ENCODE data around the gene KREMEN2. TPM values are rescaled to one million over a fixed set of nuclear protein-coding genes. Genes with fewer than 3 reads are reported as not detected.

The KREMEN2 gene
- total and polyA plus RNA-seq, 2 of the 8 experiments (the other 6 are each of a cell fraction or from before 2014, with no cell fraction given): 6.6 to 7.0 TPM

DNA sequence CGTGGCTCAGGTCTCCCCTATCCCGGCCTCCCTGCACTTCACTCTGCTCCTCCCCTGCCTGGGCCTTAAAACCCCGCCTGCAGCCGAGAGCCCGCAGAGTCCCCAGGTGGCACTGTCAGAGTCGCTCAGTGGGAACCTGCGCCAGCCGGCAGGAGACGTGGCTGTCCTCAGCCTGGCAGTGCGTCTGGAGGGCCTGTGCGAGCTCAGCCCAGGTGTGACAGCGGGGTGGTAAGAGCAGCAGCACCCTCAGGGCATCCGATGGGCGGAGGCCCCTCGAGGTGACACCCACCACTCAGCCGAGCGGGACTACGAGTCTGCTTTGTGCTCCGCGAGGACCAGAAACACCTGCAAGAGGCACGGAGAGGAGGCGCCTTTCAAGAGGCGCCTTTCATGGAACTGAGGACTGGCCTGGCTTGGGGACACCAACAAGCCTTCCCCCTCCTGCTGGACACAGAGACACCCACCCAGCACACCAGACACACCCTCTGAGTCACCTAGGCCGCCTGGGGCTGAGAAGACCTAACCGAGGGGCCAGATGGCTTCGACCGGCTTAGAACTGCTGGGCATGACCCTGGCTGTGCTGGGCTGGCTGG, 48.8 kb downstream of the KREMEN2 start, which contains the start of gene CLDN9 (continued):
- TF ChIP-seq, protein P1, sequence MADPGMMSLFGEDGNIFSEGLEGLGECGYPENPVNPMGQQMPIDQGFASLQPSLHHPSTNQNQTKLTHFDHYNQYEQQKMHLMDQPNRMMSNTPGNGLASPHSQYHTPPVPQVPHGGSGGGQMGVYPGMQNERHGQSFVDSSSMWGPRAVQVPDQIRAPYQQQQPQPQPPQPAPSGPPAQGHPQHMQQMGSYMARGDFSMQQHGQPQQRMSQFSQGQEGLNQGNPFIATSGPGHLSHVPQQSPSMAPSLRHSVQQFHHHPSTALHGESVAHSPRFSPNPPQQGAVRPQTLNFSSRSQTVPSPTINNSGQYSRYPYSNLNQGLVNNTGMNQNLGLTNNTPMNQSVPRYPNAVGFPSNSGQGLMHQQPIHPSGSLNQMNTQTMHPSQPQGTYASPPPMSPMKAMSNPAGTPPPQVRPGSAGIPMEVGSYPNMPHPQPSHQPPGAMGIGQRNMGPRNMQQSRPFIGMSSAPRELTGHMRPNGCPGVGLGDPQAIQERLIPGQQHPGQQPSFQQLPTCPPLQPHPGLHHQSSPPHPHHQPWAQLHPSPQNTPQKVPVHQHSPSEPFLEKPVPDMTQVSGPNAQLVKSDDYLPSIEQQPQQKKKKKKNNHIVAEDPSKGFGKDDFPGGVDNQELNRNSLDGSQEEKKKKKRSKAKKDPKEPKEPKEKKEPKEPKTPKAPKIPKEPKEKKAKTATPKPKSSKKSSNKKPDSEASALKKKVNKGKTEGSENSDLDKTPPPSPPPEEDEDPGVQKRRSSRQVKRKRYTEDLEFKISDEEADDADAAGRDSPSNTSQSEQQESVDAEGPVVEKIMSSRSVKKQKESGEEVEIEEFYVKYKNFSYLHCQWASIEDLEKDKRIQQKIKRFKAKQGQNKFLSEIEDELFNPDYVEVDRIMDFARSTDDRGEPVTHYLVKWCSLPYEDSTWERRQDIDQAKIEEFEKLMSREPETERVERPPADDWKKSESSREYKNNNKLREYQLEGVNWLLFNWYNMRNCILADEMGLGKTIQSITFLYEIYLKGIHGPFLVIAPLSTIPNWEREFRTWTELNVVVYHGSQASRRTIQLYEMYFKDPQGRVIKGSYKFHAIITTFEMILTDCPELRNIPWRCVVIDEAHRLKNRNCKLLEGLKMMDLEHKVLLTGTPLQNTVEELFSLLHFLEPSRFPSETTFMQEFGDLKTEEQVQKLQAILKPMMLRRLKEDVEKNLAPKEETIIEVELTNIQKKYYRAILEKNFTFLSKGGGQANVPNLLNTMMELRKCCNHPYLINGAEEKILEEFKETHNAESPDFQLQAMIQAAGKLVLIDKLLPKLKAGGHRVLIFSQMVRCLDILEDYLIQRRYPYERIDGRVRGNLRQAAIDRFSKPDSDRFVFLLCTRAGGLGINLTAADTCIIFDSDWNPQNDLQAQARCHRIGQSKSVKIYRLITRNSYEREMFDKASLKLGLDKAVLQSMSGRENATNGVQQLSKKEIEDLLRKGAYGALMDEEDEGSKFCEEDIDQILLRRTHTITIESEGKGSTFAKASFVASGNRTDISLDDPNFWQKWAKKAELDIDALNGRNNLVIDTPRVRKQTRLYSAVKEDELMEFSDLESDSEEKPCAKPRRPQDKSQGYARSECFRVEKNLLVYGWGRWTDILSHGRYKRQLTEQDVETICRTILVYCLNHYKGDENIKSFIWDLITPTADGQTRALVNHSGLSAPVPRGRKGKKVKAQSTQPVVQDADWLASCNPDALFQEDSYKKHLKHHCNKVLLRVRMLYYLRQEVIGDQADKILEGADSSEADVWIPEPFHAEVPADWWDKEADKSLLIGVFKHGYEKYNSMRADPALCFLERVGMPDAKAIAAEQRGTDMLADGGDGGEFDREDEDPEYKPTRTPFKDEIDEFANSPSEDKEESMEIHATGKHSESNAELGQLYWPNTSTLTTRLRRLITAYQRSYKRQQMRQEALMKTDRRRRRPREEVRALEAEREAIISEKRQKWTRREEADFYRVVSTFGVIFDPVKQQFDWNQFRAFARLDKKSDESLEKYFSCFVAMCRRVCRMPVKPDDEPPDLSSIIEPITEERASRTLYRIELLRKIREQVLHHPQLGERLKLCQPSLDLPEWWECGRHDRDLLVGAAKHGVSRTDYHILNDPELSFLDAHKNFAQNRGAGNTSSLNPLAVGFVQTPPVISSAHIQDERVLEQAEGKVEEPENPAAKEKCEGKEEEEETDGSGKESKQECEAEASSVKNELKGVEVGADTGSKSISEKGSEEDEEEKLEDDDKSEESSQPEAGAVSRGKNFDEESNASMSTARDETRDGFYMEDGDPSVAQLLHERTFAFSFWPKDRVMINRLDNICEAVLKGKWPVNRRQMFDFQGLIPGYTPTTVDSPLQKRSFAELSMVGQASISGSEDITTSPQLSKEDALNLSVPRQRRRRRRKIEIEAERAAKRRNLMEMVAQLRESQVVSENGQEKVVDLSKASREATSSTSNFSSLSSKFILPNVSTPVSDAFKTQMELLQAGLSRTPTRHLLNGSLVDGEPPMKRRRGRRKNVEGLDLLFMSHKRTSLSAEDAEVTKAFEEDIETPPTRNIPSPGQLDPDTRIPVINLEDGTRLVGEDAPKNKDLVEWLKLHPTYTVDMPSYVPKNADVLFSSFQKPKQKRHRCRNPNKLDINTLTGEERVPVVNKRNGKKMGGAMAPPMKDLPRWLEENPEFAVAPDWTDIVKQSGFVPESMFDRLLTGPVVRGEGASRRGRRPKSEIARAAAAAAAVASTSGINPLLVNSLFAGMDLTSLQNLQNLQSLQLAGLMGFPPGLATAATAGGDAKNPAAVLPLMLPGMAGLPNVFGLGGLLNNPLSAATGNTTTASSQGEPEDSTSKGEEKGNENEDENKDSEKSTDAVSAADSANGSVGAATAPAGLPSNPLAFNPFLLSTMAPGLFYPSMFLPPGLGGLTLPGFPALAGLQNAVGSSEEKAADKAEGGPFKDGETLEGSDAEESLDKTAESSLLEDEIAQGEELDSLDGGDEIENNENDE (IDR thresholded peaks at IDR 0.05; ENCODE audit: insufficient replicate concordance, low read length): no peak
- TF ChIP-seq TBP (IDR thresholded peaks at IDR 0.05; ENCODE audit: low read depth, low read length) (peak; percentile 47; the same call in 1 of the 2 replicates), RFX5 (IDR thresholded peaks at IDR 0.05; ENCODE audit: borderline replicate concordance, low read depth, low read length) (no peak)
